H1 (cell line): ENCODE data around the gene ALDOA. TPM values are rescaled to one million over a fixed set of nuclear protein-coding genes. Genes with fewer than 3 reads are reported as not detected.
A peak's percentile ranks its signal among the peaks of the same experiment; 100 is the strongest.

ENCODE experiments used
- CTCF ChIA-PET: fragments of 300-600 bp; sonication (Branson Sonifier 250); formaldehyde crosslinking; loops from one replicate; lab custom pipeline; 2021; ENCODE audit not compliant: partially characterized antibody; lab: Charles Lee
- POLR2A ChIA-PET: fragments of 300-600 bp; sonication (Branson Sonifier 250); formaldehyde crosslinking; loops from one replicate; lab custom pipeline; 2021; ENCODE audit warnings: inconsistent platforms; ENCODE audit not compliant: partially characterized antibody; lab: Charles Lee
- DNase-seq, 2 experiments: peaks; one replicate each; pipeline versions ENCODE4 v3.0.0 to v3.0.0-alpha.2; 2010 to 2022; ENCODE audit warnings: low spot score in 2 of 2, low read depth in 1 of 2, mixed read lengths in 1 of 2
- FAIRE-seq: peaks from 2 replicates; lab custom pipeline; 2011; peaks lifted over from hg19 to GRCh38; lab: Jason Lieb, UNC
- H2AFZ ChIP-seq: 2 replicates; pipeline ENCODE4 v1.8.1; 2012; ENCODE audit warnings: low read length, inconsistent platforms
- H2AK5ac ChIP-seq: 2 replicates; pipeline ENCODE4 v1.6.1; 2013; ENCODE audit warnings: low read depth, low read length
- H2BK120ac ChIP-seq: replicated peaks from 2 replicates; pipeline ENCODE3; 2013; ENCODE audit warnings: low read depth, low read length, inconsistent platforms
- H2BK12ac ChIP-seq: 2 replicates; pipeline ENCODE4 v1.6.1; 2013; ENCODE audit warnings: low read depth, low read length
- H2BK15ac ChIP-seq: 2 replicates; pipeline ENCODE4 v1.6.1; 2013; ENCODE audit warnings: low read length
- H2BK20ac ChIP-seq: 2 replicates; pipeline ENCODE4 v1.6.1; 2013; ENCODE audit warnings: low read length
- H2BK5ac ChIP-seq: 2 replicates; pipeline ENCODE4 v1.6.1; 2013; ENCODE audit warnings: low read depth, low read length
- H3K14ac ChIP-seq: 2 replicates; pipeline ENCODE4 v1.6.1; 2013; ENCODE audit warnings: inconsistent platforms; ENCODE audit not compliant: insufficient read length
- H3K18ac ChIP-seq: 2 replicates; pipeline ENCODE4 v1.6.1; 2013; ENCODE audit warnings: low read length; ENCODE audit errors: extremely low read depth
- H3K23ac ChIP-seq: 2 replicates; pipeline ENCODE4 v1.6.1; 2013; ENCODE audit warnings: inconsistent platforms; ENCODE audit not compliant: insufficient read length
- H3K23me2 ChIP-seq: 2 replicates; pipeline ENCODE4 v1.6.1; 2013; ENCODE audit warnings: low read depth, low read length
- H3K27ac ChIP-seq: 2 replicates; pipeline ENCODE4 v1.6.1; 2011; ENCODE audit warnings: low read depth, low read length, inconsistent platforms
- H3K27me3 ChIP-seq, 4 experiments: replicated peaks in 1 of 4; 1 replicate in 1 of 4; 2 replicates in 3 of 4; pipeline versions ENCODE4 v1.6.1 to v1.8.1; 2011 to 2013; ENCODE audit warnings: low read length in 3 of 4, mild to moderate bottlenecking in 3 of 4, inconsistent platforms in 2 of 4, mixed read lengths in 2 of 4, moderate library complexity in 1 of 4; ENCODE audit not compliant: control insufficient read depth in 3 of 4, insufficient read depth in 3 of 4; ENCODE audit errors: extremely low read depth in 1 of 4
- H3K36me3 ChIP-seq, 4 experiments: 2 replicates each; pipeline versions ENCODE4 v1.6.1 to v1.8.1; 2011 to 2013; ENCODE audit warnings: mild to moderate bottlenecking in 4 of 4, low read length in 3 of 4, moderate library complexity in 2 of 4, control low read depth in 1 of 4, inconsistent platforms in 1 of 4; ENCODE audit not compliant: insufficient read depth in 4 of 4, control insufficient read depth in 2 of 4
- H3K4ac ChIP-seq: replicated peaks from 2 replicates; pipeline ENCODE3; 2013; ENCODE audit warnings: low read length, low read depth, mixed read lengths, inconsistent platforms; ENCODE audit not compliant: insufficient read length
- H3K4me1 ChIP-seq, 4 experiments: replicated peaks in 1 of 4; 1 replicate in 1 of 4; 2 replicates in 3 of 4; pipeline versions ENCODE4 v1.6.1 to v1.8.1; 2011 to 2013; ENCODE audit warnings: low read length in 3 of 4, inconsistent platforms in 2 of 4, mixed read lengths in 1 of 4; ENCODE audit not compliant: insufficient read depth in 4 of 4, control insufficient read depth in 3 of 4
- H3K4me2 ChIP-seq, 2 experiments: 2 replicates each; pipeline versions ENCODE4 v1.6.1 to v1.8.1; 2011 to 2013; ENCODE audit warnings: low read depth in 2 of 2, low read length in 2 of 2, control low read depth in 1 of 2, inconsistent platforms in 1 of 2, mild to moderate bottlenecking in 1 of 2; ENCODE audit not compliant: insufficient read depth in 1 of 2
- H3K4me3 ChIP-seq, 4 experiments: fragments of 200-600, 300-600 bp in 1 of 4; sonication (generic), shearing (Covaris generic), sonication (Bioruptor Twin) in 1 of 4; 2 replicates each; pipeline versions ENCODE4 v1.5.1 to v1.8.1; 2011 to 2016; ENCODE audit warnings: low read length in 4 of 4, low read depth in 3 of 4, control low read depth in 2 of 4, inconsistent platforms in 2 of 4, mild to moderate bottlenecking in 2 of 4, mixed read lengths in 1 of 4, moderate library complexity in 1 of 4; ENCODE audit not compliant: insufficient read depth in 2 of 4; ENCODE audit errors: extremely low read depth in 1 of 4
- H3K56ac ChIP-seq: replicated peaks from 2 replicates; pipeline ENCODE3; 2013; ENCODE audit warnings: low read depth, mild to moderate bottlenecking, mixed read lengths, low read length, inconsistent platforms; ENCODE audit not compliant: insufficient read length
- H3K79me1 ChIP-seq: 2 replicates; pipeline ENCODE4 v1.6.1; 2013; ENCODE audit warnings: low read depth, low read length, control low read depth
- H3K79me2 ChIP-seq, 2 experiments: 2 replicates each; pipeline versions ENCODE4 v1.6.1 to v1.8.1; 2012 to 2013; ENCODE audit warnings: low read length in 2 of 2, mild to moderate bottlenecking in 2 of 2, inconsistent platforms in 1 of 2; ENCODE audit not compliant: insufficient read depth in 2 of 2, control insufficient read depth in 1 of 2
- H3K9ac ChIP-seq, 4 experiments: replicated peaks in 1 of 4; 1 replicate in 1 of 4; 2 replicates in 3 of 4; pipeline versions ENCODE4 v1.6.1 to v1.8.1; 2011 to 2013; ENCODE audit warnings: low read depth in 3 of 4, low read length in 3 of 4, control low read depth in 2 of 4, mild to moderate bottlenecking in 2 of 4, moderate library complexity in 2 of 4, inconsistent platforms in 1 of 4; ENCODE audit errors: extremely low read depth in 1 of 4
- H3K9me3 ChIP-seq, 2 experiments: 2 replicates each; pipeline versions ENCODE4 v1.6.1 to v1.8.1; 2012 to 2013; ENCODE audit warnings: mild to moderate bottlenecking in 2 of 2, moderate library complexity in 2 of 2, control low read depth in 1 of 2, inconsistent platforms in 1 of 2, low read depth in 1 of 2, low read length in 1 of 2, mixed read lengths in 1 of 2; ENCODE audit not compliant: insufficient read depth in 2 of 2
- H4K20me1 ChIP-seq, 2 experiments: replicated peaks in 1 of 2; 2 replicates each; pipeline versions ENCODE3 to v1.8.1; 2011 to 2013; ENCODE audit warnings: inconsistent platforms in 2 of 2, low read length in 2 of 2, mild to moderate bottlenecking in 1 of 2; ENCODE audit not compliant: insufficient read depth in 2 of 2, control insufficient read depth in 1 of 2
- H4K5ac ChIP-seq: 2 replicates; pipeline ENCODE4 v1.6.1; 2013; ENCODE audit warnings: low read length, low read depth, mixed read lengths, inconsistent platforms; ENCODE audit not compliant: insufficient read length
- H4K8ac ChIP-seq: 2 replicates; pipeline ENCODE4 v1.8.0; 2013; ENCODE audit warnings: mild to moderate bottlenecking, moderate library complexity, low read length, inconsistent platforms; ENCODE audit not compliant: insufficient read depth; ENCODE audit errors: extremely low read depth
- H4K91ac ChIP-seq: replicated peaks from 2 replicates; pipeline ENCODE3; 2013; ENCODE audit warnings: low read length, mixed read lengths, inconsistent platforms; ENCODE audit not compliant: insufficient read length
- TBP ChIP-seq: IDR thresholded peaks from 2 replicates; pipeline ENCODE4 v1.6.1; 2011; ENCODE audit warnings: low read depth, low read length, improper control_type of control experiment
- WGBS, 2 experiments: shearing (Covaris generic) in 1 of 2; methylation state at CpG; one replicate each; pipeline versions ENCODE4 v1.1.6 to v1.1.7; 2013 to 2015; ENCODE audit warnings: low lambda C conversion rate in 2 of 2, mixed read lengths in 2 of 2, inconsistent platforms in 1 of 2, low coverage in 1 of 2, missing lambda C conversion rate in 1 of 2; ENCODE audit not compliant: insufficient replicate concordance in 2 of 2, insufficient coverage in 1 of 2, insufficient read length in 1 of 2; ENCODE audit errors: extremely low coverage in 1 of 2, missing lambda C conversion rate in 1 of 2; 5-methylcytosine and 5-hydroxymethylcytosine counted together
- polyA plus RNA-seq, 7 experiments: library from polyadenylated mRNA; depleted of rRNA in 3 of 7; stranded (reverse) in 5 of 7; unstranded in 2 of 7; fragments of >200 nt in 5 of 7; fragments of 200-250 nt in 2 of 7; gene quantifications; 1 replicate in 5 of 7; 2 replicates in 1 of 7; 4 replicates in 1 of 7; pipeline versions ENCODE4 v1.2.1 to v1.2.3, GENCODE V29; 2011 to 2013; ENCODE audit warnings: missing spikeins in 2 of 7, mixed read lengths in 2 of 7
- total RNA-seq: library from RNA; stranded (reverse); fragmentation: NEBNext Ultra II Directional; extraction: Animal tissue kit (Norgen Biotek cat#: 25700); gene quantifications from 2 replicates; pipeline ENCODE4 v1.2.1, GENCODE V29; 2021
- TF ChIP-seq, protein P1 (sequence below): IDR thresholded peaks from 2 replicates; pipeline ENCODE4 v1.6.1; 2012; ENCODE audit warnings: inconsistent platforms

The ALDOA gene
- total and polyA plus RNA-seq, 2 of the 8 experiments (the other 6 are each of a cell fraction or from before 2014, with no cell fraction given), result 1,072 to 1,083 TPM

DNA sequence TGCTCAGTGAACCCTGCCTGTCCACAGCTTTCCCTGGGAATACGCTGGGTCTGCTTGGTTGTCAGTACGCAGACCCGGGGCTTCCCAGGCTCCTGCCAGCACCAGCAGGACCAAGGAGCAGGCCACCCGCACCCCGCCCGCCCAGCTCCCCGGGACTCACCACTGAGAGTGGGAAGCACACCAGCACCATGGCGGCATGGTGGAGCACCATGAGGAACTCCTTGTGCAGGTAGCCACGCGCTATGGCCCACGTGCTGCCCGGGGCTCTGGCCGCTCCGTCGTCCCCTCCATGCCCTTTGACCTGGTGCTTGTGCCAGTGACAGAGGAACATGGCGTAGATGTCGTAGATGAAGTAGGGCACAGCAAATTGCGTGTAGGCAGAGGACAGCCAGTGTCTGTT lies 39.1 kb upstream of the ALDOA start:
- H3K79me1 ChIP-seq, result peaks cover 5% of the 10 kb centered on the region; the same call in 1 of the 2 replicates
- POLR2A ChIA-PET, result interaction anchor here (1.2 kb wide), 1 partner anchor 18 kb away, joined by 4 read pairs; no protein-coding TSS in a partner anchor
- no peaks in the 10 kb centered on the region for H3K79me2 ChIP-seq

More for the DNA sequence above, 39.1 kb upstream of the ALDOA start:
- Histone ChIP-seq H3K9ac (no peak overlapping the region), H2BK12ac (0 out of 2 replicates have a peak overlapping the region, but pooled peaks have one; percentile 9), H4K5ac (no peak overlapping the region)
- no peak for TF ChIP-seq TBP
- TF ChIP-seq, protein P1, sequence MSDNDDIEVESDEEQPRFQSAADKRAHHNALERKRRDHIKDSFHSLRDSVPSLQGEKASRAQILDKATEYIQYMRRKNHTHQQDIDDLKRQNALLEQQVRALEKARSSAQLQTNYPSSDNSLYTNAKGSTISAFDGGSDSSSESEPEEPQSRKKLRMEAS, result no peak
- TF ChIP-seq, all 59 proteins: peak for 0
- H3K4me2 ChIP-seq, result no peak overlapping the region
- H3K4me3 ChIP-seq, result no peak overlapping the region
- peaks cover 0 to 7% (median under 1%) of the 10 kb centered on the region in 4 experiments; a peak in 2 of 8 replicates for H3K36me3 ChIP-seq
- H2AFZ ChIP-seq, result no peak overlapping the region
- no peak overlapping the region for H3K56ac ChIP-seq
- H3K9me3 ChIP-seq, result no peaks in the 10 kb centered on the region
- no peak overlapping the region for H3K4ac ChIP-seq
- H2BK20ac ChIP-seq, result no peak overlapping the region
- H2BK120ac ChIP-seq, result no peak overlapping the region
- no peak overlapping the region for H2BK15ac ChIP-seq
- CTCF ChIA-PET, result interaction anchor here (1.3 to 1.4 kb wide), 2 partner anchors 74 to 326 kb away, joined by 3 read pairs; no protein-coding TSS in a partner anchor
- peaks cover 7% of the 10 kb centered on the region; the same call in 1 of the 2 replicates for H3K23me2 ChIP-seq
- FAIRE-seq (no peak), DNase-seq (no peak)
- H4K8ac ChIP-seq, result no peak overlapping the region
- 92% methylated on average over 18 of the region's 18 CpGs; no CpG with 5 or more reads in 1 of the 2 experiments for WGBS, 2 experiments
- peaks cover 12 to 16% of the 10 kb centered on the region in 2 experiments for H4K20me1 ChIP-seq
- no peak overlapping the region for H3K14ac ChIP-seq
- H3K23ac ChIP-seq, result no peak overlapping the region
- no peak overlapping the region for H4K91ac ChIP-seq
- peaks cover 0 to 20% (median 12%) of the 10 kb centered on the region in 4 experiments; a peak in 6 of 7 replicates for H3K4me1 ChIP-seq
- H3K27me3 ChIP-seq, result peaks cover 0 to under 1% (median 0%) of the 10 kb centered on the region in 4 experiments; a peak in 2 of 7 replicates
- no peak overlapping the region for H2AK5ac ChIP-seq
- H3K18ac ChIP-seq, result no peak overlapping the region
- no peak overlapping the region for H2BK5ac ChIP-seq
- H3K27ac ChIP-seq, result no peak overlapping the region
